HK-2 (cell line): ENCODE results near the gene PCDHA1.

Source experiments
- DNase-seq: peaks from one replicate; pipeline ENCODE4 v3.0.0-alpha.2; 2018; ENCODE audit not compliant: unreplicated experiment

Gene PCDHA1

GRCh38 chr5:140988608-140989007, 202.7 kb downstream of the PCDHA1 start:
- no peak for DNase-seq

GRCh38 chr5:140989254-140990020, 203.5 kb downstream of the PCDHA1 start:
- DNase-seq: no peak

GRCh38 chr5:140992828-140993227, 206.9 kb downstream of the PCDHA1 start:
- no peak for DNase-seq

GRCh38 chr5:140996060-140996459, 210.1 kb downstream of the PCDHA1 start:
- DNase-seq: no peak

GRCh38 chr5:140998921-140999410, 213.0 kb downstream of the PCDHA1 start:
- no peak for DNase-seq

- no peak for DNase-seq
Observed at GRCh38 chr5:141001446-141001843, 215.5 kb downstream of the PCDHA1 start.

- DNase-seq: no peak
Observed at GRCh38 chr5:141001844-141002604, 216.1 kb downstream of the PCDHA1 start.

GRCh38 chr5:141002605-141002965, 216.6 kb downstream of the PCDHA1 start:
- DNase-seq: no peak

- no peak for DNase-seq
Observed at GRCh38 chr5:141003031-141003430, 217.1 kb downstream of the PCDHA1 start.

GRCh38 chr5:141003791-141004611, 218.1 kb downstream of the PCDHA1 start:
- DNase-seq: peak; percentile 1

- no peak for DNase-seq
Observed at GRCh38 chr5:141007791-141008190, 221.9 kb downstream of the PCDHA1 start.

GRCh38 chr5:141010047-141010793, 224.3 kb downstream of the PCDHA1 start:
- DNase-seq: no peak

- no peak for DNase-seq
Observed at GRCh38 chr5:141017943-141018342, 232.0 kb downstream of the PCDHA1 start.

- no peak for DNase-seq
Observed at GRCh38 chr5:141022384-141022783, 236.4 kb downstream of the PCDHA1 start.

- no peak for DNase-seq
Observed at GRCh38 chr5:141031006-141031405, 245.1 kb downstream of the PCDHA1 start.

GRCh38 chr5:141032626-141033025, 246.7 kb downstream of the PCDHA1 start:
- DNase-seq: no peak

- DNase-seq: no peak
Observed at GRCh38 chr5:141039061-141039460, 253.1 kb downstream of the PCDHA1 start.

- DNase-seq: no peak
Observed at GRCh38 chr5:141039517-141039916, 253.6 kb downstream of the PCDHA1 start.

GRCh38 chr5:141040093-141040770, 254.3 kb downstream of the PCDHA1 start:
- DNase-seq: no peak

- peak; percentile 85 for DNase-seq
Observed at GRCh38 chr5:141040771-141041426, 255.0 kb downstream of the PCDHA1 start.
